Activated naive CD4-positive, alpha-beta T cell treated with Interleukin-2 at 50 U/mL for 16 hours (primary cell): Measurements from ENCODE around the gene RARG.

ENCODE experiments used
- DNase-seq: peaks from one replicate; pipeline ENCODE4 v3.0.0-alpha.2; 2020

The RARG gene

DNA sequence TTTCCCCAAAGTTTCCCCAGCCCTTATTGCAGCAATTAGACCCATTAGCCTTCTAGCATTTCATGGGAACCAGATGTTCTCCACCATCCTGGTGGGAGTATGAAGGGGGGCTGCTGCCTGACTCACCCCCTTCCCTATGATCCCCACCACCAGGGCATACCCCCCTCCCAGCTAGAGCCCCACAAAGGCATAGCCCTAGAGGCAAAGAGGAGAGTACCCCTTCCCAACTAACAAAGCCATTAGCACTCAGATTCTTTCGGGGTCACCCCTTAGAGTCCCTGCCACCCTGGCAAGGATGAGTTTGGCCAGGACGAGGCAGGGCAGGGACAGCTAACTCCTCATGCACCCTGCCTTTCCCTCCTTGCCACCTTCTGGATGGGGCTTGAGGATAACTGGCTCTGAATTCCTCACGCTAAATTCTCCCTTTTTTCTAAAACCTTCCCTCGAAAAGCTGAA, 9.2 kb downstream of the RARG start:
- no peak for DNase-seq

DNA sequence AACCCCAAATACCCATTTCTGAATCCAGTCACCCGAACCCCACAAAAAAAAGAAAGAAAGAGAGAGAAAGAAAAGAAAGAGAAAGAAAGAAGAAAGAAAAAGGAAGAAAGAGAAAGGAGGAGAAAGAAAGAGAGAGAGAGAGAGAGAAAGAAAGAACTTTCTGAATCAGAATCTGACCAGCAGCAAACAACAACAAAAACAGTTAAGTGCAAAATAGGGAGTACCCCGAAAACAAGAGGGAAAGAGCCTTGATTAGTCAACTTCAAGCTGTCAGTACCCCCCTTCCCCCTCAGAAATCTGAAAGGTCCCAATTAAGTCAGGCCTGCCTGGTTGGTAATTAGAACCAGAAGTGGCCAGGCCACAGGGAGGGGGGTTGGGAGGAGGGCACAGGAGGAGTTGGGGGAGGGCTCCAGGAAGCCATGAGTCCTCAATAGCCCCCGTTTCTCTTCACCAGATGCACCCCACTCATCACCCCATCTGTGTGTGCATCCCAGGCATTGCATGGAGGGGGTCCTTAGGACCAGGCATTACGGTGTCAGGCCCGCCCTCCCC, 9.8 kb downstream of the RARG start:
- no peak for DNase-seq

DNA sequence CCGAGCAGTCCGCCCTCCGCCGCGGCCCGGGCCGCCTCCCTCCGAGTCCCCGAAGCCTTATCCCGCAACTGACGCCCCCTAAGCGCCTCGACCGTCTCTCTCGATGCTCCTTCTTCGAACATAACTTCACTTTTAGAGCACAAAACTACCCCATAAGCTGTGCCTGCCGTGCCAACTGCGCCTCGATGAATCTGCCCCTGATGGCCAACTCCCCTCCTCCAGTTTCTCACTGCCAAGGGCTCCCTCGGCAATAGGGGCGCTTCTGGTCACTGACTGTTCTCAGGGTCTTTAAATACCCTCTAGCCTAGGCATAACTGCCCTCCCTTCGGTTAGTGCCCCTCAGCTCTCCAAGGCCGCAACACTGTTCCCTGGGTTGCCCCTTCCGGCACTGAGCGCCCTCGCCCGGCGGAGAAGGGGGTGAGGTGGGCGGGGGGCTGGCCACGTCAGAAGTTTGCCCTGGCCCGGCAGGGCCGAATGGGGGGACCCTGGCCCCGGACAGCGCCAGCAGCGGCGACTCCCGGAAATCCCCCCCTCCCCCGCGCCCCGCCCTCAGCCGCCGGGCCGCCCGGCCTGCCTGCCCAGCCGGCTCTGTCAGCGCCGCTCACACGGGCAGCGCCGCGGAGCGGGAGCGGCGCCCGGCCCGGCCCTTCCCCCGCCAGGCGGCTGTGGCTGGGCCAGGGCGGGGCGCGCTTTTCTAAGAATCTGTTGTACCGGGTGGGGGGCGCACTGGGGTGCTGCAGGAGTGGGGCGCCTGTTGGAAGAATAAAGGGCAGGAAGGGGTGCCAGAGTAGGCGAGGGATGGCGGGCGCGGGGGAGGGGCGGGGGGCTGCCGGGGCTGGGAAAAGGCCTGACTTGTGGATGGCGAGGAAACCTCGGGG, 10.6 kb downstream of the RARG start:
- DNase-seq: peak; percentile 53

DNA sequence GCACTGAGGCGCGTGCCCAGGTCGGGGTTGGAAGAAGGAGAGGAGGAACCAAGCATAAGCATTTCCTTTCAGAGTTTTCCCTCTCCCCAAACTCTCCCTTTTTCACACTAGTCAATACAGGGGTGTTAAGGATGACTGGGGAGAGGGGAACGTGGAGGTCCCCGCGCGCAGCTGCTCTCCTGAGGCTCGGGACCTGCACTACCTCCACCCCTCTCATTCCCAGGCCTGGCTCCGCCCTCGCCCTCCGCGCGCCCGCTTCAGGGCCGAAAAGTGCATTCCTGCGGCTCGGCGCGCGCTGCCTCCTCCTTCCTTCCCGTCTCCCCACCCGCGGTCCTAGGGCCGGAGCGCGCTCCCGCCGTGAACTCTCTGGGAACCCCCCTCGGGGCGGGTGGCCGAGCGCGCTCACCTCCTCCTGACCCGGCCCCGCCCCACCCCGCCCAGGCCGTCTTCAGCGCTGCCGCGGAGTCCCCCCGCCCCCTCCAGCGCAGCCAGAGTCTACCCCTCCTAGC, 11.3 kb downstream of the RARG start:
- DNase-seq: peak; percentile 79

DNA sequence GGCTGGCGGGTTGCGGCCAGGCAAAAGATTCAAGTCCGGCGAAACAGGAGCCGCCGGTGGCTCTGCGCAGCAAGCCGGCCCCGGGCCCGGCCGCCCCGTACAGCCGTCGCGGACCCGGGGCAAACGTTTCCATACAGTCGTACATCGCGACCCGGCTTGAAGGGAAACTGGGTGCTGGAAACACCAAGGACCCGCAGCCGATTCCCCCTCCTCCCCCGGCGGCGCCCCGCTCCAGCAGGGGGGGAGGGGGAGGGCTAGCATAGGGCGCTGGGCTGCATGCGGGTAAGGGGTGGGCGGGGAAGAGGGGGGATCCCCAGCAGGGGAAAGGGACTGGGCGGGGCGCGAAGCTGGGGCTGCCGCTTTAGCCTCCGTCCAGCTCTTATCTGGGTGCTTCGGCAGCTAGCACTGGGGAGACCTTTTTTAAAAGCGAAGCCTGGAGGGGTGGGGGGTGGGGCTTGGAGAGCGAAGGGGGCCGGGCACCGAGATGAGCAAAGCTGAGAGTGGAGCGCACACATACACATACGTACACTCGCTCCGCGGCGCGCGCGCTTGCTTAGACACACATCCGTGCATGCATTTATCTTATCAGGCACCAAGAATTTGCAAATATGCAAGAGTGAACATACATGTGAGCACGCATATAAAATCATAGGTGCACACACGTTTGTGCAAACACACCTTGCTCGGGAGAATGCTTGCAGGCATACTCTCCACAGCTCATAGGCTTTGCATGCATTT, 11.9 kb downstream of the RARG start:
- DNase-seq: peak; percentile 84

DNA sequence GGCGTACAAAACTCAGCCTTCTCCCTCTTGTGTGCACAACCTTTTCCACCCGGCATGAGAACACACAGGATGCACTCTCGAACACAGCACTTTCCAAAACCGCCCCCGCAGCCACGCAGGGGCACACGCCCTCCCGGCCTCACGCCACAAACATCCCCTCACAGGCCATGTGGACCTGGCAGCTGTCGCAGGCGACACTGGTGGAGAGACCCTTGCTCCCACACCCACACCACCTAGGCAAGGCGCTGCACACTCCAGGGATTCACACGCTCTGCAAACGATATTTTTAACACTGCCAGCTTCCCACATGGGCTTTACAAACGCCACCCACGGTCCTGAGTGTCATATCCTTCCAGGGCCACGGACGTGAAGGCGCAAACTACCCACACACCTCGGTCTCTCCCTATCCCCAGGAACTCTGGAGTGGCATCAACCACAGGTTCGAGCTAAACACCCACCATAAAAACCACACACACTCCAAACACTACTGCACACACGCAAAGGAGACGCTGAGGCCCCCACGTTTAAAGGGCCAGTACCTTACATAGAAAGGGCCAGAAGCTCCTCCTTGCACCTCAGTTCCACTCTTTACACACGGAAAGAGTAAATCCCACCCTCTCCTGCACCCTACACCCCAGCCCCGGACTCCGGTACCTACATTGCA, 12.6 kb downstream of the RARG start:
- DNase-seq: peak; percentile 82

DNA sequence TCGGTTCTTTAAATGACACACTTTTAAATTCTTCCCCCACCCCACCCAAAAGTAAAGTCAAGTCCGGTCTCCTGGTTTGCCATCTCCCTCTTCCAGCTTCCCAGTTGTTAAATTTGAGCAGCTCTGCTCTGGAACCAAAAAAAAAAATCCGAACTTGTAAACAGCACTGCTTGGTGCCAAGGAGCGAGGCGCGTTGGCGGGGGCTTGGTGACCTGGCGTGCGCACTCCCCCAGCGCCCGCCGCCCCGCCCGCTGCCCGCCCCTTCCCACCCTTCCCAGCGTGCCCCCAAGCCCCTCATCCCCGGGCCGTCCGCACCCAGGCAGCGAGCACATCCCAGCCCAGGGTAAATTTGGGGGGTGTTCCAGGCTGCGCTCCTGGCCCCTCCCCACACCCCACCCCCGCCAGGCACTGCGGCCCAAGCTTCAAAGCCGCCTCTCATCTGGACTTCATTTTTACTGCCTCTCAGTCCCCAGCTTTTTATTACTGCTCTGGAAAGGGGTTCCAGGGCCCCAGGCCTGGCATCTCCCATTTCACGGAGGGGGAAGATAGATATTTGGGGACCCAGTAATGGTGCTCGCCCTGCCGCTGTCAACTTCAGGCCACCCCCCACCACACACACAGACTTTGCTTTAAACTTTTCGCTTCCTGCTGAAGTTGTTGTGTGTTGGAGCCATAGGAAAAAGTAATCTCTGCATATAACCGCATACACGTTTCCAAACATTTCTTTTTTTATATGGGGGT, 13.3 kb downstream of the RARG start:
- no peak for DNase-seq

DNA sequence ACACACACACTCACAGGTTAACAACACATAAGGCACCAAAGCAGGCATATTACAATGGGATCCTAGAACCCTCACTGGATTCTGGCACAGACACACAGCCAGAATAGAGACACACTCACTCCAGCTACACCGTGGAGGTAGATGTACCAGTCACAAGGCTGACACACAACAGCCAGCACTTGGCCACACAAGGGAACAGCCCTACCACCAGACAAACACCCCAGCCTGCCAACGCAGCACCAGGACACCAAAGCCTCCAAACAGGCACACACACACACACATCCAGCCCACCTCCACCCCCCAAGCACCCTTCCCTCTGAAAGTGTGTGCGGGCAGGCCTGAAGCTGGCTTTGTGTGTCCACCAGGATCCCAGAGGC, 14.1 kb downstream of the RARG start:
- no peak for DNase-seq

DNA sequence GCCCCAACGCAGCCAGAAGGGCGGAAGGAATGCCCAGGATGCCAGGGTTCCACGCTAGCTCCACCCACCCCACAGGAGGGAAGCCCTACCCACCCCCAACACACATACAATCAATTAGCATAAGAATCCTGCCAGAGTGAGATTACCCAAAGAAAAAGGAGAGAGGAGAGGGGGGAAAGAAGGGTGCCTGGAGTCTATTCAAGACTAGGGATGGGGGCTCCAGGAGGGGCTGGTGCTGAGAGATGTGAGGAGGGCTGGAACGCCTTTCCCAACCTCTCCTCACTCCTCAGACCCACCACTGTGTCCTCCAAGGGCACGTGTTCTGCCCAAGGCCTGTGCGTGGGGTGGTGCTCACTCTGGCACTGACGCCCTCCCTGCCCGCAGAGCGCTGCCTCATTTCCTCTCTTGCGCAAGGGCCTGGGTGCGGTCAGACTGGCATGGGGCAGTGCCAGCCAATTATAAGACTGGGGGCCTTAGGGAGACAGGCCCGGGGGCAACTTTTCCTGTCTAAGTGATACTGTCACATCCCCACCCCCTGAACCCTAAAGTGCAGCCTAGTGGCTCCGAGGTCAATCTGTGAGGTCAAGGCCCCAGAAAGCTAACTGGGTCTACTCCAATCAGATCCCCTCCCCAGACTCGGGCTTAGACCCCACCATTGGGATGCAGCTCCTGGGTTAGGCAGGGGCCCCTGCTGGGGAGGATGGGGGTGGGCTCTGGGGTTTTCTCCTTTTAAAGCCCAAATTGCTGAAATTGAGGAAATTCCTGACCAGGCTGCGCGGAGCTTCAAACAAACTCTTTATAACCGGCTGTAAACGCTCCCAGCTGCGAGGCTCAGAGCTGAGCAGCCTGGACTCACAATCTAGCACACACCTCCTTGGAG, 14.7 kb downstream of the RARG start:
- peak; percentile 57 for DNase-seq

DNA sequence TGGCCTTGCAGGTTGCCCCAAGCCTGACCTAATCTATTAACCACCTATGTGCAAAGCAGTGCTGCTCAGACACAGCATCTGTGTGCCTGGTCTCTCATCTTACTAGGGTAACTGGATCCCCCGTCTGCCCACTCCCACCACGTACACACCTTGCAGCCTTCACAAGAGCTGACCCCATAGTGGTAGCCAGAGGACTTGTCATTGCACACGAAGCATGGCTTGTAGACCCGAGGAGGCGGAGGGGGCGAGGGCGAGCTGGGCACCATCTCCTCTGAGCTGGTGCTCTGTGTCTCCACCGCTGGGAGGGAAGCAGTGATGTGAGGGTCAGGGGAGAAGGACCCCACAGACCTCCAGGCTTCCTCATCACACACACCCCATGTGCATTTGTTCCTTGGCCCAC, 16.5 kb downstream of the RARG start:
- DNase-seq: no peak

DNA sequence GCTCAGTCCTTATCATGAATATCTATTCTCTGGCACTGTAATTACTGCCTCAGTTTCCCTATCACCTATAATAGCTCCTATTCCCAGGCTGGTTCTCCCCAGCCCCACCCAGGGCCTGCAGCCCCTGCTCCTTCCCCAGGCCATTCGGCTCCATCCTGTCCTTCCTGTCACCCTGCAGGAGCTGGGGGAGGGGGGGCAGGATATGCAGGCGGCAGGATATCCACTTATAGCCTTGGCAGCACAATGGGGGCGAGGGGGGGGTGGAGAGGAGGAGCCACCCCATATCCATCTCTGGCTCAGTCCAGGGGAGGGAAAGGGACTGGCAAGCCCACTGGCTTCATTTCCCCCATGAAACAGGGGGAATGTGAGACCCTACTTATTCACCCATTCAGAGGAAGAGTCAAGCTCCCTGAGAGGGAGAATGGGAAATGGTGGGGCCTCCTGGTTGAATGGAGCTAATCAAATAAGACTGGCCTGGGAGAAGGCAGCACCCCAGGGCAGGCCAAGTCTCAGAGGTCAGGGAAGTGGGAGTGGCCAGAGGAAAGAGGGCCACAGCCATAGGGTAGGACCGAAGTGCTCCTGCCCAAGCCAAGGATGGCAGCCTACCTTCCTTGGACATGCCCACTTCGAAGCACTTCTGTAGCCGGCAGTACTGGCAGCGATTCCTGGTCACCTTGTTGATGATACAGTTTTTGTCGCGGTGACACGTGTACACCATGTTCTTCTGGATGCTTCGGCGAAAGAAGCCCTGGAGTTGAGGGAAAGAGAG, 17.1 kb downstream of the RARG start:
- no peak for DNase-seq

DNA sequence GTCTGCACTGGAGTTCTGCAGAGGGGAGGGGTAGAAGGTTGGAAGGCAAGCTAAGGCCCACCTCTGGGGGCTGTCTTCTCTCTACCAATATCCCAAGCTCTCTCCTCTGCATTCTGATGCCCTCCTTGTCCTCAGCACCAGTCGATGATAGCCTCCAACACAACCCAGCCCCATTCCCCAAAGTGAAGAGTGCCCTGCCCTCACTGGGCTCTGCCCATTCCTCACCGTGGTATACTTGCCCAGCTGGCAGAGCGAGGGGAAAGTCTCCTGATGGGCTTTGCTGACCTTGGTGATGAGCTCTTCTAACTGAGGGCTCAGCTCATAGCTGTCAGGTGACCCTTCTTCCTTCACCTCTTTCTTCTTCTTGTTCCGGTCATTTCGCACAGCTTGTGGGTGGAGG, 17.8 kb downstream of the RARG start:
- DNase-seq: no peak

DNA sequence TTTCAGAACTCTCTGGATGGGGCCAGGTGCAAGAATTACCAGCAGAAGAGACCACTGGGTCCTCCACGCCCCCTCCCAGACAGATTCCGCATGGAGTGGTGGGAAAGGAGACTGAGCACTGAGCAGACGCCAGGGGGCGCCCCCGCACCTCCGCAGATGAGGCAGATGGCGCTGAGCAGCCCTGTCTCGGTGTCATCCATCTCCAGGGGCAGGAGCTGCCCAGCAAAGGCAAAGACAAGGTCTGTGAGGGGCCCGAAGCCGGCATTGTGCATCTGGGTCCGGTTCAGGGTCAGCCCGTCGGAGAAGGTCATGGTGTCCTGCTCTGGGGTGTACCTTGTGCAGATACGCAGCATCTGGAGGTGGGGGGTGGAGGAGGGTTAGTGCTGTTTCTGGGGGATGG, 18.7 kb downstream of the RARG start:
- DNase-seq: peak; percentile 83

DNA sequence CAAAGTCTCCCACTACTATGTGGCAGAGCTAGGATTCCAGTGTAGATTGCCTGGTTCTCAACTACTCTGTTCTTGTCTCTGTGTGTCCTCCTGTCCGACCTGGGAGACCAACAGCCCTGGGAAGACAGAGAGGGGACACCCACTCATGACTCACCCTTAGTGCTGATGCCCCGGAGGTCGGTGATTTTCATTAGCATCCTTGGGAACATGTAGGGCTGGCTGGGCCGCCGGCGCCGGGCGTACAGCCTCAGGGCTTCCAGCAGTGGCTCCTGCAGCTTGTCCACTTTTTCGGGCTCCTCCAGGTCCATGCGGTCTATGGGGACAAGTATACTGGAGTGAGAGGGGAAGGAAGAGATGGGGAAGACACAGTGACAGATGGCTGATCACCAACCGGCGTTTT, 19.1 kb downstream of the RARG start:
- no peak for DNase-seq

DNA sequence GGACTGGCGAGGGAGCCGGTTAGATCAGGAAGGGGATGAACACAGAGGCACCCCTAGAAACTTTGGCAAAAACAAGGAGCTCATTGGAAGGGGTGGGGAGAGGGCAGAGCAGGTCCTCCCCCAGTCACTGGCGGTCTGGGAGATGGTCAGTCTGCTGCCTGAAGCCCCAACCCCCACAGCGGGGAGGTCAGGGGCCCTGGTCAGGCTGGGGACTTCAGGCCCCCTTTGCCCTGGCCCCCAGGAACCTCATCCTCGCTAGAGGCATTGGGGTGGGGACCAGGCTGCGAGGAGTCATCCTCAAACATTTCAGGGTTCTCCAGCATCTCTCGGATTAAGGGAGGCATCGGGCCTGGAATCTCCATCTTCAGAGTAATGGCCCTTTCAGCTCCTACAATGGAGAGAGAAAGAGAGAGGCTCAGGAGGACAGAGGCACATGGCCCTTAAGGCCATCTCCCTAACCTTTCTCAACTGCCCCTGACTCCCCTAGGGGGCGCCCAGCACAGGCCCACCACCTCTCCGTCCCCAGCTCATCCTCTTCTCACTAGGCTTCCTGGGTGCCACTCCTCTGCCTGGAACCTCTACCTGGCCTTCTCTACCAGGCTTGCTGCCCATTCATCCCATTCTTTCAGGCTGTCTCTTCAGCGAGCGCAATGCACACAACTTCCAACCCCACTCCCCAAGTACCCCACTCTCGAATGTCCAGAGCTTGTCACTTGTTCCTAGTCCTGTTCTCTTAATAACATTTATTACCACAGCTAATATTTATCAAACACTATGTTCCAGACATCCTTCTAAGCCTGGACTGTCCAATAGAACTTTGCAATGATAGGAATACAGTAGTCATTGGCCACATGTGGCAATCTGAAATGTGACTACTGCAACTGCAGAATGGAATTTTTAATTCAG, 20.3 kb downstream of the RARG start:
- no peak for DNase-seq

DNA sequence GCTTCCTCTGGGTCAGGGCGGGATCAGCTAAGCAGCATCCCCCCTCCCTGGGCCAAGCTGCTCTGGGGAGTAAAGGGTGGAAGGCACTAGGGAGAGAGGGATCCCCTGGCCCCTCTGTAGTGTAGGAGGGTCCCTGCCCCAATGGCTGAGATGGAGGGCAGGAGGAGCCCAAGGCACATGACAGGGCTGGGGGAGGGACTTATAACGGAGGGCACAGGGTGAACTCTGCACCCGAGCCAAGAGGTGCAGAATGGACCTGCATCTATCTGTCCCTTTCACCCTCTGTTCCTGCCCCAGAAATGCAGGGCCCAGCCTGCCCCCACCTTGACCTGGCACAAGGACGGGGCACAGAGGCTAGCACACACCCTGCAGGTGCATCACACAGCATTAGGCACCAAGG, 21.2 kb downstream of the RARG start:
- no peak for DNase-seq

DNA sequence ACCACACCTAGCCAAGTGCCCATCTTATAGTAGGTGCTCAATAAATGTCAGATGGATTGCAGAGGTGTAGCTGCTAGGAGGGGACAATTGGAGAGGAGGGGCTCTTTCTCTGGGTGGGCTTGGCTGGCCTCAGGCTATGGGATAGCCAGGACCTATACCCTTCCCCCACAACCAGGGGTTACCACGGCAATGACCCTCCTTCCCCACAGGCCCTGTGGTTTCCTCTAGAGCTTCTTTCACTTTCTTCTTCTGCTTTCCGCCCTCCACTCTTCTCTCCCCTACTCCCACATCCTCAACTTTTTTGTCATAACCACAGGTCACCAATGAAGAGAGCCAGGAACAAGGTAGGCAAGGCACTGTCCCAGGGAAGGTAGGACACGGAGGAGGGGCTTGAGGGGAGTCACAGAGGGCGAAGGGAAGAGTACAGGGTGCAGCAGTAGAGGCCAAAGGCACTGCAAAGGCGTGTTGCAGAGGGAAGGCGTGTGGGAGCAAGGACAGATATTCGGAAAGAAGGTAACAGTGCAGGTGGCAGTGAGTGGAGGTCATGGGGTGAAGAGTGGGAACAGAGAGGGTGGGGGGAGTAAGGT, 23.0 kb downstream of the RARG start:
- DNase-seq: no peak

DNA sequence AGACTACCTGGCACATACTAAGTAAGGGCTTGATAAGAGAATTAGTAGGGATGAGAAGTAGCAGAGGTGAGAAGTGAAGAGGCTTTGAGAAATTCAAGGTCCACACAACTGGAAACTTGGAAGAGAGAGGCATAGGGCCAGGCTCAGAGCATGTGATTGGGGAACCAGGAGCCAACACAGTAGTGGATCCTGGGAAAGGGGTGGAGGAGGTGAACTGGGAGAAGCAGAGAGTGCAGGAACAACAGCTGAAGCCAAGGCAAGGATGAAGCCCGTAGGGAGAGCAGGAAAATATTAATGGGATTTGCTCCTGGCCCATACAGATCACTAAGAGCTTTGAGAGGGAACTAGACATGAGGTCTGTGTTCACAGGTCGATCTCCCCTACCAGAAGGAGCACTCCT, 23.6 kb downstream of the RARG start:
- DNase-seq: no peak

DNA sequence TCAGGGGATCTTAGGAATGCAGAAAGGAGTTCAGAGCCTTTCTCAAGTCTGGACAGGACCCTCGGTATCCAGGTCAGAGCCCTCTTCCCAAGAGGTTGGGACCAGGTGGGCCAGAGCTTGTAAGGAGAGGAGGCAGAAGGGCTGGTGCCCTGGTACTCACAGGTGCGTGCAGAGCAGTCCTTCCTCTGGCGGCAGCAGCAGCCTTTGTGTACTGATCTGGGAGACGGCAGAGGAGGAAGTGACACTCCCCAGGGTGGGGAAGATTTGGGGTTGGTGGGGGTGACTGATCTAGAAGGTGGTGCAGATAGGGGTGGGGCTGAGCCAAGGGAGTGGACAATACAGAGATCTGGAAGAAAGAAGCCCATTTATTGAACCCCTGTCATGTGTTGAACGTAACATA, 25.0 kb downstream of the RARG start, which contains the start of gene ITGB7:
Gene ITGB7, minus strand, starts transcription at position 210 of the 400 bp plus-strand sequence. CDS start 6,808 bp downstream, outside the sequence.
- peak; percentile 65 for DNase-seq
